ENCODE data around the gene C6orf62. TPM values are rescaled to one million over a fixed set of nuclear protein-coding genes. Genes with fewer than 3 reads are reported as not detected.
"Not testable (repeated sequence)": the region's sequence is repeated elsewhere in the genome, so short reads cannot be mapped to it uniquely, and the experiment has no call there.

Gene C6orf62
- total RNA-seq, 1 donor from 2014 or later, result 79.7 TPM

DNA sequence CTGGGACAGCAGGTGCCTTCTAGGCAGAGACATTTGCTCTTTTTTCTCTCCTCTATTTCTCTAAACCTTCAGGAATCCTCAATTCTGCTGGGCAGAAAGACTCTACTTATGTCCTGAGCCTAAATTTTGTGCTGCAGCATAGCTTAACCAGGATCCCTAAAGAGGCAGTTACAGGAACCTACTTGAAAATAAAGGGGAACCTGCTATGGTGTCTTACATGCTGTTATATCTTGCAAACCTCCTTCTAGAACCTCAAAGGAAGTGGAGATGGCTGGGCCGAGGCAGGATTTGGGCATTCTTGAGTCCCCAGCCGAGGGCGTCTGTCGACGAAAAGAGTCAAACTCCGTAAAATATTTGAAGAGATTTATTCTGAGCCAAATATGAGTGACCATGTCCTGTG, 38.7 kb upstream of the C6orf62 start:
- Mint-ChIP-seq H3K27ac (ENCODE audit: unreplicated experiment) (no peak overlapping the region), H3K9me3 (ENCODE audit: unreplicated experiment) (peaks cover 4% of the 10 kb centered on the region), H3K4me3 (ENCODE audit: unreplicated experiment) (no peak overlapping the region), H3K27me3 (ENCODE audit: unreplicated experiment) (no peaks in the 10 kb centered on the region), H3K4me1 (ENCODE audit: unreplicated experiment) (no peaks in the 10 kb centered on the region), H3K36me3 (ENCODE audit: unreplicated experiment) (no peaks in the 10 kb centered on the region)
- TF ChIP-seq CTCF (IDR thresholded peaks at IDR 0.05), result no peak
- DNase-seq (ENCODE audit: extremely low spot score, unreplicated experiment), result no peak

DNA sequence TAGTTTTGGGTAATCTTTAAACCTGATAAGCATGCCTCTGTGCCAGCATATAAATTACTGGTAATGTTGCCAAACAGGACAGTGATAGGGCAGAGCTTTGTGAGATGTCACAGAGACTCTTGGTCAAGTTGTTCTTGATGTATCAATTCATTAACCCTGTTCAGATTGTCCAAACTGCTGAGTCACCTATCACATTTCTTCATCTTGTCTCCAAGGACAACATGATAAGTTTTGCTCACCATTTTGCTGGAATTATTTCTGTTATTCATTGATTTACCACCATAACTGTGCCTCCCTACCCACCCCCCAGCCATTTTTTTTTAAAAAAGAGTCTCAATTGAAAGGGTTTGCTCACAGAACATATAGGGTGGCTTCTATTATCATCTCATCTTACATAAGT, 36.3 kb upstream of the C6orf62 start:
- Mint-ChIP-seq H3K36me3 (ENCODE audit: unreplicated experiment) (no peaks in the 10 kb centered on the region), H3K27me3 (ENCODE audit: unreplicated experiment) (no peaks in the 10 kb centered on the region), H3K9me3 (ENCODE audit: unreplicated experiment) (peaks cover 4% of the 10 kb centered on the region), H3K27ac (ENCODE audit: unreplicated experiment) (no peak overlapping the region), H3K4me3 (ENCODE audit: unreplicated experiment) (no peak overlapping the region), H3K4me1 (ENCODE audit: unreplicated experiment) (no peaks in the 10 kb centered on the region)
- DNase-seq (ENCODE audit: extremely low spot score, unreplicated experiment), result no peak
- TF ChIP-seq CTCF (IDR thresholded peaks at IDR 0.05), result no peak

- H3K9me3 Mint-ChIP-seq (ENCODE audit: unreplicated experiment); H3K4me1 Mint-ChIP-seq (ENCODE audit: unreplicated experiment); H3K4me3 Mint-ChIP-seq (ENCODE audit: unreplicated experiment); DNase-seq (ENCODE audit: extremely low spot score, unreplicated experiment); H3K27ac Mint-ChIP-seq (ENCODE audit: unreplicated experiment); H3K27me3 Mint-ChIP-seq (ENCODE audit: unreplicated experiment); H3K36me3 Mint-ChIP-seq (ENCODE audit: unreplicated experiment): not testable (repeated sequence)
Measured at GRCh38 chr6:24754378-24754777, 35.4 kb upstream of the C6orf62 start.

GRCh38 chr6:24753545-24753944, 34.6 kb upstream of the C6orf62 start:
- Mint-ChIP-seq H3K4me1 (ENCODE audit: unreplicated experiment) (no peaks in the 10 kb centered on the region), H3K27me3 (ENCODE audit: unreplicated experiment) (no peaks in the 10 kb centered on the region), H3K9me3 (ENCODE audit: unreplicated experiment) (peaks cover 4% of the 10 kb centered on the region), H3K36me3 (ENCODE audit: unreplicated experiment) (no peaks in the 10 kb centered on the region), H3K4me3 (ENCODE audit: unreplicated experiment) (no peak overlapping the region), H3K27ac (ENCODE audit: unreplicated experiment) (no peak overlapping the region)
- TF ChIP-seq CTCF (IDR thresholded peaks at IDR 0.05), result no peak
- no peak for DNase-seq (ENCODE audit: extremely low spot score, unreplicated experiment)

GRCh38 chr6:24752917-24753492, 34.1 kb upstream of the C6orf62 start:
- Mint-ChIP-seq H3K36me3 (ENCODE audit: unreplicated experiment) (no peaks in the 10 kb centered on the region), H3K4me1 (ENCODE audit: unreplicated experiment) (no peaks in the 10 kb centered on the region), H3K4me3 (ENCODE audit: unreplicated experiment) (no peak overlapping the region), H3K9me3 (ENCODE audit: unreplicated experiment) (peaks cover 4% of the 10 kb centered on the region), H3K27me3 (ENCODE audit: unreplicated experiment) (no peaks in the 10 kb centered on the region), H3K27ac (ENCODE audit: unreplicated experiment) (no peak overlapping the region)
- no peak for TF ChIP-seq CTCF (IDR thresholded peaks at IDR 0.05)
- no peak for DNase-seq (ENCODE audit: extremely low spot score, unreplicated experiment)

DNA sequence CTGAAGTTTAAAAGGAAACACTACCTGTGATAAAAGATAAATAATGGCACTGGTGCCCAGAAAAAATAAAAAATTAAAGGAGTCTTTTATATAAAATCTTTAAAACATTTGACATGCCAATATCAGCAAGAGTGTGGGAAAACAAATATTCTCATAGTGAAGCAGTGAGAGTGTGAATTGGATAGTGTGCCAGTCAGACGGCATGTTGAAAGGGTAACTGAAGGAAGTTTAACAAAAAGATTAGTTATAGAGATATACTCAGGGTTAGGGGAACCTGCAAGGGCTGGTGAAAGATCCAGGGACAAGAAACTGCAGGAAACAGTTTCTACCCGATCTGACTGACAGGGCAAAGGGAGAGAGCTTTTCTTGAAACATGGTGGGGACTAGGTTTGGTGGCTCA, 33.5 kb upstream of the C6orf62 start:
- Mint-ChIP-seq H3K4me1 (ENCODE audit: unreplicated experiment) (no peaks in the 10 kb centered on the region), H3K36me3 (ENCODE audit: unreplicated experiment) (no peaks in the 10 kb centered on the region), H3K27me3 (ENCODE audit: unreplicated experiment) (no peaks in the 10 kb centered on the region), H3K27ac (ENCODE audit: unreplicated experiment) (no peak overlapping the region), H3K4me3 (ENCODE audit: unreplicated experiment) (no peak overlapping the region), H3K9me3 (ENCODE audit: unreplicated experiment) (peaks cover 4% of the 10 kb centered on the region)
- TF ChIP-seq CTCF (IDR thresholded peaks at IDR 0.05), result no peak
- no peak for DNase-seq (ENCODE audit: extremely low spot score, unreplicated experiment)

DNA sequence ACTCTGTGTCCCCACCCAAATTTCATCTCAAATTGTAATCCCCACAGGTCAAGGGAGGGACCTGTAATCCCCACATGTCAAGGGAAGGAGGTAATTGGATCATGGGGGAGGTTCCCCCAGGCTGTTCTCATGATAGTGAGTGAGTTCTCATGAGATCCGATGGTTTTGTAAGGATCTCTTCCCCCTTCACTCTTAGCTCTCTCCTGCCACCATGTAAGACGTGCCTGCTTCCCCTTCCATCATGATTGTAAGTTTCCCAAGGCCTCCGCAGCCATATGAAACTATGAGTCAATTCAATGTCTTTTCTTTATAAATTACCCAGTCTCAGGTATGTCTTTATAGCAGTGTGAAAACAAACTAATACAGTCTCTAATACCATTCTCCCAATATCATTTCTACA, 31.9 kb upstream of the C6orf62 start:
- DNase-seq (ENCODE audit: extremely low spot score, unreplicated experiment); H3K4me1 Mint-ChIP-seq (ENCODE audit: unreplicated experiment); H3K27ac Mint-ChIP-seq (ENCODE audit: unreplicated experiment): not testable (repeated sequence)

More for the DNA sequence above, 31.9 kb upstream of the C6orf62 start:
- not testable (repeated sequence) for H3K9me3 Mint-ChIP-seq (ENCODE audit: unreplicated experiment); H3K27me3 Mint-ChIP-seq (ENCODE audit: unreplicated experiment); H3K4me3 Mint-ChIP-seq (ENCODE audit: unreplicated experiment); H3K36me3 Mint-ChIP-seq (ENCODE audit: unreplicated experiment)
